A673 (cell line): ENCODE results near the gene TAF3. TPM values are rescaled to one million over a fixed set of nuclear protein-coding genes. Genes with fewer than 3 reads are reported as not detected.

Experiments
- BruUV-seq: library from RNA; stranded (reverse); fragments of 400-500 nt; replicated peaks from 2 replicates; lab custom pipeline; 2021; lab: Mats Ljungman, UMichigan
- CTCF ChIA-PET: fragments of 300-600 bp; sonication (Branson Sonifier 250); formaldehyde crosslinking; loops from one replicate; lab custom pipeline; 2022; ENCODE audit warnings: antibody characterized with exemption; lab: Charles Lee
- POLR2A ChIA-PET: fragments of 300-600 bp; sonication (Branson Sonifier 250); formaldehyde crosslinking; loops from one replicate; lab custom pipeline; 2022; ENCODE audit warnings: antibody characterized with exemption; ENCODE audit not compliant: low non-redundant PET; lab: Charles Lee
- DNase-seq: peaks from one replicate; pipeline ENCODE4 v3.0.0-alpha.2; 2015; ENCODE audit warnings: low spot score
- H3K27ac ChIP-seq: fragments of 200-600 bp; sonication (generic); 2 replicates; pipeline ENCODE4 v1.5.1; 2016; ENCODE audit warnings: mixed run types, low read depth, mild to moderate bottlenecking, mixed read lengths, antibody characterized with exemption, low read length; ENCODE audit not compliant: poor library complexity, severe bottlenecking
- H3K27me3 ChIP-seq: fragments of 200-600 bp; sonication (generic); replicated peaks from 2 replicates; pipeline ENCODE4 v1.6.1; 2017; ENCODE audit warnings: mixed run types, low read depth, mild to moderate bottlenecking, mixed read lengths, antibody characterized with exemption, low read length; ENCODE audit not compliant: insufficient read depth, poor library complexity
- H3K36me3 ChIP-seq: fragments of 200-600 bp; sonication (generic); 2 replicates; pipeline ENCODE4 v1.6.1; 2016; ENCODE audit warnings: mixed run types, mild to moderate bottlenecking, mixed read lengths, antibody characterized with exemption, low read length; ENCODE audit not compliant: insufficient read depth, poor library complexity, severe bottlenecking
- H3K4me1 ChIP-seq: fragments of 200-600 bp; sonication (generic); 2 replicates; pipeline ENCODE4 v1.6.1; 2017; ENCODE audit warnings: mixed run types, mild to moderate bottlenecking, mixed read lengths, antibody characterized with exemption, low read length; ENCODE audit not compliant: insufficient read depth, poor library complexity, severe bottlenecking
- H3K4me3 ChIP-seq: fragments of 200-600 bp; sonication (generic); 2 replicates; pipeline ENCODE4 v1.5.1; 2016; ENCODE audit warnings: low read depth, mixed run types, mild to moderate bottlenecking, mixed read lengths, low read length; ENCODE audit not compliant: poor library complexity, severe bottlenecking
- H3K9me3 ChIP-seq: fragments of 200-600 bp; sonication (generic); 2 replicates; pipeline ENCODE4 v1.6.1; 2016; ENCODE audit warnings: mixed run types, low read depth, mild to moderate bottlenecking, mixed read lengths, antibody characterized with exemption, low read length; ENCODE audit not compliant: poor library complexity, severe bottlenecking
- EZH2 ChIP-seq: fragments of 200-600 bp; sonication (generic); IDR thresholded peaks from 2 replicates; pipeline ENCODE4 v1.6.1; 2017; ENCODE audit warnings: borderline replicate concordance, low read depth, mild to moderate bottlenecking, mixed read lengths, antibody characterized with exemption, low read length; ENCODE audit not compliant: poor library complexity, severe bottlenecking
- intact Hi-C: fragments of 100-400 bp; cut with micrococcal nuclease; formaldehyde crosslinking; loops from one replicate; pipeline ENCODE4 v1.10.0; 2022; ENCODE audit not compliant: unreplicated experiment
- total RNA-seq: library from RNA; stranded (reverse); gene quantifications from 2 replicates; pipeline ENCODE4 v1.2.3, GENCODE V29; 2021
- TF ChIP-seq, protein P1 (sequence below): fragments of 300-800, 200-600 bp; sonication (generic); conservative IDR thresholded peaks from 2 replicates; pipeline ENCODE4 v1.5.1; 2017; ENCODE audit warnings: low read depth, mild to moderate bottlenecking, antibody characterized with exemption, low read length, moderate library complexity, mixed read lengths

TAF3 gene
- total RNA-seq, 1 experiment from 2014 or later, result 14.0 TPM

GRCh38 chr10:8064436-8064835 lies 246.1 kb downstream of the TAF3 start:
- DNase-seq, result no peak
- ChIA-PET CTCF (no interaction called here), POLR2A (no interaction called here)
- Histone ChIP-seq H3K27me3 (no peaks in the 10 kb centered on the region), H3K4me1 (peaks cover 13% of the 10 kb centered on the region), H3K4me3 (no peak overlapping the region), H3K27ac (no peak overlapping the region), H3K36me3 (peaks cover 3% of the 10 kb centered on the region), H3K9me3 (no peaks in the 10 kb centered on the region)
- TF ChIP-seq, protein P1, sequence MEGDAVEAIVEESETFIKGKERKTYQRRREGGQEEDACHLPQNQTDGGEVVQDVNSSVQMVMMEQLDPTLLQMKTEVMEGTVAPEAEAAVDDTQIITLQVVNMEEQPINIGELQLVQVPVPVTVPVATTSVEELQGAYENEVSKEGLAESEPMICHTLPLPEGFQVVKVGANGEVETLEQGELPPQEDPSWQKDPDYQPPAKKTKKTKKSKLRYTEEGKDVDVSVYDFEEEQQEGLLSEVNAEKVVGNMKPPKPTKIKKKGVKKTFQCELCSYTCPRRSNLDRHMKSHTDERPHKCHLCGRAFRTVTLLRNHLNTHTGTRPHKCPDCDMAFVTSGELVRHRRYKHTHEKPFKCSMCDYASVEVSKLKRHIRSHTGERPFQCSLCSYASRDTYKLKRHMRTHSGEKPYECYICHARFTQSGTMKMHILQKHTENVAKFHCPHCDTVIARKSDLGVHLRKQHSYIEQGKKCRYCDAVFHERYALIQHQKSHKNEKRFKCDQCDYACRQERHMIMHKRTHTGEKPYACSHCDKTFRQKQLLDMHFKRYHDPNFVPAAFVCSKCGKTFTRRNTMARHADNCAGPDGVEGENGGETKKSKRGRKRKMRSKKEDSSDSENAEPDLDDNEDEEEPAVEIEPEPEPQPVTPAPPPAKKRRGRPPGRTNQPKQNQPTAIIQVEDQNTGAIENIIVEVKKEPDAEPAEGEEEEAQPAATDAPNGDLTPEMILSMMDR, result no peak
- TF ChIP-seq EZH2, result no peak
- no TSS peak for BruUV-seq
- intact Hi-C loops, result no loop called here

DNA sequence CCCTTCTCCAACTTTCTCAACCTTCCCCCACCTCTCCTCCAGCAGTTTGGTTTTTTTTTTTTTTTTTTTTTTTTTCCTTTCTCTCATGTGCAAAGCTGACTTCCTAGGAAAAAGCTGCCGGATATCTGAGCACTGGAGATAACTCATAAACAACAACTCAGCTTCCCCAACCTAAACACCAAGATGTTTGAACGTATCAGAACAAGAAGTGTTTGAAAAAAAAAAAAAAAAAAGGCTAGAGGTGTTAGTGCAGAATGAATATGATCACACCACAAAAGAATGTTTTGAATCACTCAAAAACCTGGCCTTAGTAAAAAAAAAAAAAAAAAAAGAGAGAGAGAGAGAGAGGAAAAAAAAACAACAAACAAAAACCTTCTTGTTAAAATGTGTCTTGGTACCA lies 247.3 kb downstream of the TAF3 start:
- H3K27ac ChIP-seq, result no peak overlapping the region
- ChIA-PET CTCF (no interaction called here), POLR2A (no interaction called here)
- peaks cover 3% of the 10 kb centered on the region for H3K36me3 ChIP-seq
- H3K4me1 ChIP-seq, result peaks cover 3% of the 10 kb centered on the region
- BruUV-seq, result no TSS peak
- DNase-seq, result no peak
- TF ChIP-seq, protein P1, result no peak
- TF ChIP-seq EZH2, result no peak
- H3K4me3 ChIP-seq, result no peak overlapping the region
- no peaks in the 10 kb centered on the region for H3K27me3 ChIP-seq
- no peaks in the 10 kb centered on the region for H3K9me3 ChIP-seq
- intact Hi-C loops, result no loop called here

- TF ChIP-seq EZH2, result no peak
- TF ChIP-seq, protein P1, result no peak
- peaks cover 3% of the 10 kb centered on the region for H3K36me3 ChIP-seq
- POLR2A ChIA-PET, result no interaction called here
- CTCF ChIA-PET, result no interaction called here
- DNase-seq, result no peak
- intact Hi-C loops, result no loop called here
- BruUV-seq, result no TSS peak
- H3K4me1 ChIP-seq, result no peaks in the 10 kb centered on the region
- no peaks in the 10 kb centered on the region for H3K9me3 ChIP-seq
- no peak overlapping the region for H3K27ac ChIP-seq
- H3K27me3 ChIP-seq, result no peaks in the 10 kb centered on the region
- H3K4me3 ChIP-seq, result no peak overlapping the region
Observed at GRCh38 chr10:8066124-8066523, 247.8 kb downstream of the TAF3 start.

Other genes starting within 250 kb of the TAF3 start
- not detected in 2 replicates for gene ITIH5, start 151.5 kb upstream of the TAF3 start, total RNA-seq
- not detected in 2 replicates for gene ITIH2, start 115.2 kb upstream of the TAF3 start, total RNA-seq
- gene KIN, start 30.5 kb upstream of the TAF3 start, total RNA-seq, result 14.9 and 16.3 TPM in 2 replicates
- 401 and 419 TPM in 2 replicates for gene ATP5F1C, start 30.3 kb upstream of the TAF3 start, total RNA-seq
- 3.0 and 3.1 TPM in 2 replicates for gene GATA3, start 236.2 kb downstream of the TAF3 start, total RNA-seq